ENCODE results near the gene TOMM5.

TOMM5 gene

DNA sequence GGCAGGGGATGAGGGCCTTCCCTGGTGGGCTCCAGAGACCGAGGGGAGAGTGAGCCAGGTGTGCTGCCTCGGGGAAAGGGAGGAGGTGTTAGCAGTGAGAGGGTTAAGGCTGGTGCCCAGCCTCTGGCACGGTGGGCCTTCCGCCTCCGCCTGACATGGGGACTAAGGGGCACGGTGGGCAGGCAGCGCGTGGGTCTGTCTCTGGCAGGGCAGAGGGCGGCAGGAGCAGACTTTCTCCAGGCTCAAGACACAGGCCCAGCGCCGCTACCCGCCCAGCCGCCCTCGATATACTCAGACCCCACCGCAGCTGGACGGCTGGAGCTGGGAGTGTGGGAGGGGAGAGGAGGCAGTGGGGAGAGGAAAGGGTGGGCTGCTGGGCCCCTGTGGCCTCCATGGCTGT lies 43.4 kb upstream of the TOMM5 start:
- no peak for DNase-seq (ENCODE audit: low read depth)
- no peak overlapping the region for H3K4me3 ChIP-seq (replicated peaks; ENCODE audit: low read depth, low read length)
- no peak for TF ChIP-seq CTCF (IDR thresholded peaks at IDR 0.05; ENCODE audit: low read length, missing control alignments)

GRCh38 chr9:37632479-37632878 lies 40.1 kb upstream of the TOMM5 start:
- no peak for TF ChIP-seq CTCF (IDR thresholded peaks at IDR 0.05; ENCODE audit: low read length, missing control alignments)
- H3K4me3 ChIP-seq (replicated peaks; ENCODE audit: low read depth, low read length): no peak overlapping the region
- DNase-seq (ENCODE audit: low read depth): no peak

DNA sequence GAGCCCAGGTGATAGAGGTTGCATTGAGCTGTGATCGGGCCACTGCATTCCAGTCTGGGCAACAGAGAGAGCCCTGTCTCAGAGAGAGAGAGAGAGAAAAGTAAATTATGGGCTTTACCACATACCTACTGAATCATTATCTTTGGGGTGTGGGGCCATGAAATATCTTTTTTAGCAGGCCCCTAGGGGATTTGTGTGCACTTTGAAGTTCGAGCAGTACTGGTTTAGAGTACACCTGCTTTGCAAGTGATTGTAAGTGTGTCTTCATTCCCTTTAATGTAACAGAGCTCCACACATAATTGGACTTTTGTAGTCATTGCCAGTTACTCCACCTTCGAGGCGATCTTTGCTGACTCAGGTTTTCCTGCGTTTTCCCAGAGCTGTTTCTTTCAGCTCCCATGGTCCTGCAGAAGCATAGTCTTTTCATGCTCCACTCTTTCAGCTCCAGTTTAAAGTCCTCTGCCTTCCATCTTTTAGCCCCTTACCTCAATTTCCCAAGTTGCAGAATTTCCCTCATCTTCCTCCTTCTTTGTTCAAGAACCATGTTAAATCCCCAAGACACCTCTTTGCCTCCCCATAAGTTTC lies 34.4 kb upstream of the TOMM5 start:
- DNase-seq (ENCODE audit: low read depth): no peak
- TF ChIP-seq CTCF (IDR thresholded peaks at IDR 0.05; ENCODE audit: low read length, missing control alignments): no peak
- no peak overlapping the region for H3K4me3 ChIP-seq (replicated peaks; ENCODE audit: low read depth, low read length)

DNA sequence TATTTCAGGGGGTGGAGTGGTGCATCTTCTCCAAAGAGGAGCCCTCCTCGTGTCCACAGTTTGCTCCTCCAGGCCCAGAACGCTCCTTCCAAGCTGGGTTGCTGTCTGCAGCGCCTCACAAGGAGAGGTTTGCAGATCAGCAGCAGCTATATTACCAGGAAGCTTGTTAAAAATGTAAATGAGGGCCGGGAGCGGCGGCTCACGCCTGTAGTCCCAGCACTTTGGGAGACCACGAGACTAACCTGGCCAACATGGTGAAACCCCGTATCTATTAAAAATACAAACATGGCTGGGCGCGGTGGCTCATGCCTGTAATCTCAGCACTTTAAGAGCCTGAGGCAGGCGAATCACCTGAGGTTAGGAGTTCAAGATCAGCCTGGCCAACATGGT lies 33.4 kb upstream of the TOMM5 start:
- no peak overlapping the region for H3K4me3 ChIP-seq (replicated peaks; ENCODE audit: low read depth, low read length)
- no peak for TF ChIP-seq CTCF (IDR thresholded peaks at IDR 0.05; ENCODE audit: low read length, missing control alignments)
- no peak for DNase-seq (ENCODE audit: low read depth)

GRCh38 chr9:37625036-37625757 lies 32.8 kb upstream of the TOMM5 start:
- no peak for DNase-seq (ENCODE audit: low read depth)
- TF ChIP-seq CTCF (IDR thresholded peaks at IDR 0.05; ENCODE audit: low read length, missing control alignments): no peak
- H3K4me3 ChIP-seq (replicated peaks; ENCODE audit: low read depth, low read length): no peak overlapping the region

- no peak for TF ChIP-seq CTCF (IDR thresholded peaks at IDR 0.05; ENCODE audit: low read length, missing control alignments)
- no peak for DNase-seq (ENCODE audit: low read depth)
- no peak overlapping the region for H3K4me3 ChIP-seq (replicated peaks; ENCODE audit: low read depth, low read length)
Measured at GRCh38 chr9:37624073-37624472, 31.7 kb upstream of the TOMM5 start.

DNA sequence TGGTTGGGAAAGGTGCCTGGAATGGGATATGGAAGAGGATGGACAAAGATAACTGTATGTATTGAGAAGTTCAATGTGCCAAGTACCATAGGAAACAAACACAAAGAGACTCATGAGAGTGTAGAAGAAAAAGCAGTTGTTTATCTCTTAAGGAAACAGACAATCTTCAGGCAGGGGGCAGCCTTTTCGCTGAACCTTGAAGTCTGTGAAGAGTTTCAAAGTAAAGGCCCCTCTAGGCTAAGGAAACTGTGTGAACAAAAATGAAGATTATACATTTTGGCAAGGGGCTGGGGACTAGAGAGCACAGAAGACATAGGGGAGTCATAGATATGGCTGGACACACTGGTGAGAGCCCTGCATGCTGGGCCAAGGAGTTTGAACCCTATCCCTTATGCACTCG lies 30.9 kb upstream of the TOMM5 start:
- DNase-seq (ENCODE audit: low read depth): no peak
- no peak overlapping the region for H3K4me3 ChIP-seq (replicated peaks; ENCODE audit: low read depth, low read length)
- no peak for TF ChIP-seq CTCF (IDR thresholded peaks at IDR 0.05; ENCODE audit: low read length, missing control alignments)

All from fibroblast of pulmonary artery (primary cell).